ENCODE results near the gene TSSK3.

DNA sequence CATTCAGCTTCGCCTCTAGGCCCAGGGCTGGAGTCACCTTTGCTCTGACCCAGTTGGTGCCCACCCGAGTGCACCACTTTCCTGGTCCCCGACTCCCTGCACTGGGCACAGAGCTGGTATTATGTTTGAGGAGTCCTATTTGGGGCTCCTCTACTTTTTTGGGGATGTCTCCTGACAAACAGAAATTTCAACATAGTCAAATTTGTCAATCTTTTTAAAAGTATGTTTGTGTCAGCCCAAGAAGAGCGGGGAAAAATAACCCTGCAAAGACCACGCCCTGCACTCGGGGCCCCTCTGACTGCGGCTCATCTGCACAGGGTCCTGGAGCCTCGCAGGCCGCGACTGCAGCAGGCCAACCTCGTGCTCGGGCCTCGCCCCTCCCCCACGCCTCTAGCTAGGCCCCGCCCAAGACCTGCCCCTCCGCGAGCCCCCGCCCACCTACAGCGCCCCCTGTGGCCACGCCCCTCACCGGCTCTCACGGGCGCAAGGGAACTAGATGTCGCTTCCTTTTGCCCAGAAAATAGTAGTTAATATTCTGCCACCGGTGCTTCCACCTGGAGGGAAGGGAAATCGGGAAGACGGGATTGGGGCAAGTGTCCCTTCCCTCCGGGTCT, 11.4 kb upstream of the TSSK3 start:
- TF ChIP-seq, protein P1, sequence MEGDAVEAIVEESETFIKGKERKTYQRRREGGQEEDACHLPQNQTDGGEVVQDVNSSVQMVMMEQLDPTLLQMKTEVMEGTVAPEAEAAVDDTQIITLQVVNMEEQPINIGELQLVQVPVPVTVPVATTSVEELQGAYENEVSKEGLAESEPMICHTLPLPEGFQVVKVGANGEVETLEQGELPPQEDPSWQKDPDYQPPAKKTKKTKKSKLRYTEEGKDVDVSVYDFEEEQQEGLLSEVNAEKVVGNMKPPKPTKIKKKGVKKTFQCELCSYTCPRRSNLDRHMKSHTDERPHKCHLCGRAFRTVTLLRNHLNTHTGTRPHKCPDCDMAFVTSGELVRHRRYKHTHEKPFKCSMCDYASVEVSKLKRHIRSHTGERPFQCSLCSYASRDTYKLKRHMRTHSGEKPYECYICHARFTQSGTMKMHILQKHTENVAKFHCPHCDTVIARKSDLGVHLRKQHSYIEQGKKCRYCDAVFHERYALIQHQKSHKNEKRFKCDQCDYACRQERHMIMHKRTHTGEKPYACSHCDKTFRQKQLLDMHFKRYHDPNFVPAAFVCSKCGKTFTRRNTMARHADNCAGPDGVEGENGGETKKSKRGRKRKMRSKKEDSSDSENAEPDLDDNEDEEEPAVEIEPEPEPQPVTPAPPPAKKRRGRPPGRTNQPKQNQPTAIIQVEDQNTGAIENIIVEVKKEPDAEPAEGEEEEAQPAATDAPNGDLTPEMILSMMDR (conservative IDR thresholded peaks at IDR 0.05; ENCODE audit: low read depth, low read length), result peak; percentile 46; the same call in 1 of the 2 replicates
- TF ChIP-seq EZH2 (IDR thresholded peaks at IDR 0.05; ENCODE audit: low read length, unreplicated experiment), result no peak
